GM18870 (cell line): ENCODE results near the gene ACSL6.

ENCODE experiments used
- ATAC-seq: cut with Tn5 transposase; IDR thresholded peaks from one replicate; pipeline ENCODE4 v1.9.1; 2021; ENCODE audit warnings: moderate library complexity; ENCODE audit not compliant: unreplicated experiment

The ACSL6 gene

DNA sequence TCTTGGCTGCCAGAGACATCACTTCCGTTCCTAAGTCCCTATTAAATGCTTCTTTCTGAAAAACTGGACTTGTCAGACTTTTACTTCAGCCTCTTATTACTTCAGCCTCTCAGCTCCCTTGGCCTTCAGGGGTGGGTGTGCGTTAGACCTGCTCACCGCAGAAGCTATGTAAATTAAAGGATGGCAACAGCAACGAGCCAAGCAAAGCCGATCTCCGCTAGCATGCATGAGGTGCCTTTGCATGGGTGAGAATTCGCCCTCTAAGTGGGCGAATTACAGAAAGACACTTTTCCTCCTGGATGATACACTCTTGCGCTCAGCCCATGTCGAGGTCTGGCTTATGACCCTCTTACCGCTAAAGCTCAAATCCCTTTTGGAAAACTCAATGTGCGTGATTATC lies 38.1 kb upstream of the ACSL6 start:
- no peak for ATAC-seq

DNA sequence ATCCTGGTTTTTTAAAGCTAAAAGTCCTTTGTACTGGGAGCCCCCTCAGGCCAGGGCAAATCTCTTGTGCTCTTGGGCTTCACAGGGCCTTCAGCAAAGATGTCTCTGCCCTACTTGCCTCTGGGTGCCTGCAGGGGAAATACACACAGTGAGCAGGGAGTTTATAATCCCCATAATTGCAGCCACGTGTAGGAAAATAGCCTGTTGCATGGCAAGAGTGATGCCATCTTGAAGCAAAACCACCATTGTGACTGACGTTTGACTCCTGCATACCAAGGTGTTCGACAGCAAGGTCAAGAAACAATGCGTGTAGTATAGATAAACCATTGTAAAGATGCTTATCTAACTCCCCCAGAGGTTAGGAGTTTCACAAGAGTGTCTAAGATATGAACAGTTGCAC lies 37.6 kb upstream of the ACSL6 start:
- ATAC-seq, result no peak

DNA sequence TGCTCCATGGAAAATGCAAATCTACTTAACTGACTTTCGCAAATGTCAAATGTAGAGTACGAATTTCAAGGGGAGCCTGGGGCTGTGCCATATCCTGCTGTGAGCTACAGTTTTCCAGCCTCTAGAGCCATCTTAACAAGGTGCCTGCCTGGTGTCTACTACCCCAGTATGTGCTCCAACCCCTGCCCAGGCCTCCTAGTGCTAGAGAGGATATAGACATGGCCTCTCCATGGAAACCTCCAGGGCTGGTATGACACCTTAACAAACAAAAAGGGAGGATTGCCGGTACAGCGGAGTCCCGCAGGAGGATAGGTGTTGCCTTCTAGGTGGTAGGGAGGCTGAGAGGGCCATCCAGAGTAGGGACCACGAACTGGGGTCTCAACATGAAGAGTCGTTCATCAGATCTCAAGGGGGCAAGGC lies 35.4 kb upstream of the ACSL6 start:
- ATAC-seq, result no peak

DNA sequence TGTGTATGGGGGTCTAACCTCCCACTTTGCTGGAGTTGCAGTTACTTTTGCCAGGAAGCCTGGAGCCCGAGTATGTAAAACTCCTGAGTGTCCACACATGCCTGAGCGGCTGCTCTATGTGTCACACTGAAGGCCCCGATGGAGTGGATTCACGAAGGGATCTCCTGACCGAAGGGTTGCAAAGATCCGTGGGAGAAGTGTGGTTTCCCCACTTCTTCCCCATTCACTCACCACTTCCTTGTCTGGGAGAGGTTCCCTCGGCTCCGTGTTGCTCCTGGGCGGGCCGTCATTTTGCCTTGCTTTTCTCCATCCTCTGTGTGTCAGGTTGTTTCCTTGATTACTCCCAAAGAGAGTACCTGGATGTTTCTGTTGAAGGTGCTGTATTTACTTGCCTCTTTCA lies 32.7 kb upstream of the ACSL6 start:
- no peak for ATAC-seq

DNA sequence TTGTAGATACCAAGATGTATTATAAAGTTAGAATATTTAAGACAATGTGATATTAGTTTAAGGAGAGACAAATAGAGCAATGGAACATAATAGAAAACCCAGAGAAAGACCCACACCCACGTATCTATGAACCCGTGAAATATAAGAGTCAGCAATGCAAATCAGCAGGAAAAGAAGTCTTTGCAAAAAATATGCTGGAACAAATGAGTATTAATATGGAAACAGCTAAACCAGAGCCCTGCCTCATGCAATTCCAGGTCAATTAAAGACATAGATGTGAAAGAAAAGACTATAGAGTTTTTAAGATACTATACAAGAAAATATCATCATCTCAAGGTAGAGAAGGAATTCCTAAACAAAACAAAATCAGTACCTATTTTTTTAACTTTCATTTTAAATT lies 25.9 kb upstream of the ACSL6 start:
- ATAC-seq, result no peak

DNA sequence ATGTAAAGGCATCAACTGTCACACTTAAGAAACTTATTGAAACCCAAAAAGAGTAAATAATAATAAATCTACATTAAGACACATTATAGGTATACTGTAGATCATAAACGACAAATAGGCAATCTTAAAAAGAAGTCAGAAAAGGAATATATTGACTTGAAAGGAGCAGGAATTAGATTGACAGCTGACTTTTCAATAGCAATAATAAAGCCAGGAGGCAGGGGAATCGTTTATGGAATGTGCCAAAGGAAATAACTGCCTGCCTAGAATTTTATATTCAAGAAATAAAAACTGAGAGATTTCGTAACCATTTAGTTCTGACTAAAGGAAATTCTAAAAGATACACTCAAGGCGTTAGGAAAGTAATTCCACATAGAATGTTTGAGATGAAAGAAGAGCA lies 21.7 kb upstream of the ACSL6 start:
- no peak for ATAC-seq

DNA sequence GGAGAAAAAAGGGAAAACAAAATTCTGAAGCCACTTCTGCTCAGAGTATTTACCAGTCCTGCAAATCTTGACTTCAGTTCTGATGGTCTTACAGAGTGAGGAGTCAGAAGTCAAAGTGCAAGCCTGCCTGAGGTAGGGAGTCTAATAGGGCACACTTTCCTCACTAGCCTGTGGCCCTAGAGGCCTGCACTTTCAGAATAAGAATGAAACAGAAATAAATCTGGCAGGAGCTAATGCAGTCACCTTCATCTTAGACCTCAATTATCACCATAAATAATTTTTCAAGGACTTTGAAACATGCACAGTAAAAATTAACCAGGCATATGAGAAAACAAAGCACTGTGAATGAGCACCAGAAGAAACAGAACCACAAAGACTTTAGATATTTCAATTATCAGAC lies 20.7 kb upstream of the ACSL6 start:
- ATAC-seq, result no peak

DNA sequence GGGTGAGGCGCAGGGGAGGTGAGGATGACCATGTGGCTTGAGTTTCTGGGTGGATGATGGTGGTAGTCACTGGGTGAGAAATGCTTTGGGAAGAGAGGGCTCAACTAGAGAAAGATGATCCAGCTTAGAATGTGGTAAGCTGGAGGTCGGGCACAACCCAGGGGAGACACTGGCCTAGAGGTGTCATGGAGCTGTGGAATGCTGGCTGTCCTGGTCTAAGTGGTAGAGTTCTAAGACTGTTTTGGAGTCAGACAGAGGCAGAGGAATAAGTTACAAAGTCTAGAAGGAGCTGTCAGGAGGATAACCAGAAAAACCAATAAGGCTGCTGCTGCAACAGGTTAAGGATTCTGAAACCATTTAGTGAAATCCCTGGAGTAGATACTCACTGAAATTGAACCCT lies 19.2 kb upstream of the ACSL6 start:
- ATAC-seq, result no peak

DNA sequence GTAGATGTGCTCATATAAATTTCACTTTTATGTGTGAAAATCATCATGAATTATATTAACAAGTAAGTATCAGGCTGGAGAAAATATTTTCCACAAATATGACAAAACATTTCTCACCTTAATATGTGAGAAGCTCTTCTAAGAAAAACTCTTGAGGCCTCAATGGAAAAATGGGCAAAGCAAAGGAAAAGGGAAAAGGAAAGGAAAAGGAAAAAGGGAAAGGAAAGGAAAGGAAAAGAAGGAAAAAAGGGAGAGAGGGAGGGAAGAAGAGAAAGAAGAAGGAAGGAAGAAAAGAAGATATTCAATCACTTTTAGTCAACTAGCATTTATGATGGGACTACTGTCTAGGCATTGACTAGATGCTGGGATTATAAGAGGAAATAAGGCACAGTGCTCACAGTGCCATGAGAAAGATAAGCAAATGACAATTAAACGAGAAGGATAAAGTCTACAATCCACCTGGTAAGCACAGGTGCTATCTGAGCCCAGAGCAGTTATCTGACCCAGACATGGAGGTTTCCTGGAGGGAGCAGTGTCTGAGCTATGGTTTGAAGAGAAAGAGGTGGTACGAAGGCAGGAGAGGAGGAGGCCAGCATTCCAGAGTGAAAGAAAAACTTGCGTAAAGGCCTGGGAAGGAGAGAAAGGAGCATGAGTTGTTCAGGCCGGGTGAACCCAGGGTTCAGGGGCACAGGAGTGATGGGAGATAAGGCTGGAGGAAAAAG lies 18.3 kb upstream of the ACSL6 start:
- no peak for ATAC-seq

DNA sequence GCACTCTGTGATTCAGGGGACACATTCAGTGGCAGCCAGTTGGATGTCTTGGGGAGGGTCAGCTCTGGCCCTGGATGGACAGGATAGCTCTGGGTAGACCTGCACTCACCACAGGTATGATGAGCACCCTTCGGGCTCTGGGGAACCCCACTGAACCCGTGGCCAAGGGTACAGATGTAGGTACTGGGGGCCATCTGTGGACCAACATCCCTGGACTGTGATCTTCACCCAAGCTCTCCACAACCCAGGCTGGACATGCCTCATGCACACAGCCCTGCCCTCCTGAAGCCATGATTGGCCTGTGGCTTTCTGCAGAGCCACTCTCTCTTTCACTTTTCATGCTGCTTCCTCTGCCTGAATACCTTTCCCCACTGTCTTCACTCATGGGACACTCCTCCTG lies 15.6 kb upstream of the ACSL6 start:
- no peak for ATAC-seq

DNA sequence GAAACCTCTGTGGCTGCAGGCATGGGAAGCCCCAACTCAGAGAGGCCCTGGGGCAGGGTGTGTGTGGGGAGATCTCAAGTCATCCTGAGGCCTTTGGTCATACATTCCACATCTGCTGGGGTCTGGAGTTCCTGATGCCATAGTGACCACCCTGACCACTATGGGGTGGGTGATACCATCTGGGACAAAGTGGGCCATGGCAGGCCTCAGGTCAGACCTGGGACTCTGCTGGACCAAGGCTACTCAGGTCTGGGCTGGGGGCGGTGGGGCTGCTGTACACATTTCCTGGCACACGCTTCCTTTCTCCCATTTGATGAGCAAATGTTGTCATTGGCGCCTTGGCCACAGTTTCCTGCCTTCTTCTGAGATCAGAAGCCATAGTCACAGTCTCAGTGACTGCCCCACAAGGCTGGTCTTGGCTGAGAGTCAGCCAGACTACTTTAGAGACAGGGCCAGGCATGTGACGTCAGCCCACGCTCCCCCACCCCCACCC lies 15.1 kb upstream of the ACSL6 start:
- no peak for ATAC-seq

DNA sequence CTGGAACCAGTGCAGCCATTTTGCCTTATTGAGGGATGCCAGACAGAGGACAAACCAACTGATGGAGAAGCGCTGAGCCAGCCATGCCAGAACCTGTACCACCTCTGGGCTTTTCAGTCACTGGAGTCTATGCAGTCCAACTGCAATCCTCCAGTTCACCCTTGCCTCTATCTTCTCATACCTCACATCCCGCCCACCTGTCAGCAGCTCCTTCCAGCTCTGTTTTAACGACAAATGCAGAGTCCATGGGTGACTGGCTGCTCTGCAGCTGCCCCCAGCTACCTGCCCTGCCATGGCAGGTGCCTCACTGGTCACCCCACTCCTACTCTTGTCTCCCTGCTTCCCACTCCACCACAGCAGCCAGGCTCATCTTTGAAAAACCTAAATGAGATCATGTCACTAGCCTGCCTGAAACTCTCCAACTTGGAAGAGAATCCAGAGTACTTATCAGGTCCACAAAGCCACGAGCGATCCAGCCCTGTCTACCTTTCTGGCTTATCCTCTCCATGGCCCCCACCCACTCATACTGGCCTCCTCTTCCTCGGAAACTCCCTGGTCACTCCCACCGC lies 14.0 kb upstream of the ACSL6 start:
- ATAC-seq, result no peak

DNA sequence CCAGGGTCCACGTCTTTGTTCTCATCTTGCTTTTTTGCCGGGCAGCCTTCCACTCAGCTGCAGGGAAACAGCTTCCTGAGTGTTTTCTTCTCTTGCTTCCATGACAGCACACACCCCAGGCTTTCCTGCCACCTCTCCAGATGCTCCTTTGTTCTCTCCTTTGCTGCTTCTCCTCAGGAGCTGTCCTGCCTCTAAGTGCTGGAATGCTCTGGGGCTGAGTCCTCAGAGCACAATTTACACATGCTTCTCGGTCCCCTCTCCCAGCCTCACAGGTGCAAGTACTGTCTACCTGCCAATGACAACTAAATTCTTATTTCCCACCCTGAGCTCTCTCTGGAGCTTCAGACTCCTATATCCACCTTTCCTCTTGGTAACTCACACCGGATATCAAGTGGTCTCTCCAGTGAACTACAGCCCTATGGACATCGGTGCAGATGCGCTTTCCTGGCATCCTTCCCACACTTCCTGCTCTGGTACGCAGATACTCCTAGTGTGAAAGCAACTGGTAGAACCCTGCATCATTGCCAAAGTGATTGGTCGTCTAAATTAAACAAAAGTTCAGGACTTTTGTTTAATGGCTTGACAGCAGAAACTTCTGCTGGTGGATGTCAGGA lies 13.4 kb upstream of the ACSL6 start:
- ATAC-seq, result no peak

DNA sequence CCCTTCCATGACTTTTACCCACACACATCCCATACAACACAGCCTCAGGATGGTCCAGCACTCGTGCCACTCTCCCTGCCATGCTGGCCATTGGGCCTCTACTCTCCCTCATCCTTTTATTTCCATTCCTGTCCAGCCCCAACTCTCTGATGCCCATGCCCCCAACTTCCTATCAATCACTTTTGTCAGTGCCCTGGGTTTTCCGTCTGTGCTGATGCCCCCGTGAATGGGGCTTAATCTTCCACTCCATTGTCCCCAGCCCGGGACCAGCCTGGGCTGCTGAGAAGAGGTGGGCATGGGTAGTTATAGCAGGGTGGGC lies 12.6 kb upstream of the ACSL6 start:
- ATAC-seq, result no peak

DNA sequence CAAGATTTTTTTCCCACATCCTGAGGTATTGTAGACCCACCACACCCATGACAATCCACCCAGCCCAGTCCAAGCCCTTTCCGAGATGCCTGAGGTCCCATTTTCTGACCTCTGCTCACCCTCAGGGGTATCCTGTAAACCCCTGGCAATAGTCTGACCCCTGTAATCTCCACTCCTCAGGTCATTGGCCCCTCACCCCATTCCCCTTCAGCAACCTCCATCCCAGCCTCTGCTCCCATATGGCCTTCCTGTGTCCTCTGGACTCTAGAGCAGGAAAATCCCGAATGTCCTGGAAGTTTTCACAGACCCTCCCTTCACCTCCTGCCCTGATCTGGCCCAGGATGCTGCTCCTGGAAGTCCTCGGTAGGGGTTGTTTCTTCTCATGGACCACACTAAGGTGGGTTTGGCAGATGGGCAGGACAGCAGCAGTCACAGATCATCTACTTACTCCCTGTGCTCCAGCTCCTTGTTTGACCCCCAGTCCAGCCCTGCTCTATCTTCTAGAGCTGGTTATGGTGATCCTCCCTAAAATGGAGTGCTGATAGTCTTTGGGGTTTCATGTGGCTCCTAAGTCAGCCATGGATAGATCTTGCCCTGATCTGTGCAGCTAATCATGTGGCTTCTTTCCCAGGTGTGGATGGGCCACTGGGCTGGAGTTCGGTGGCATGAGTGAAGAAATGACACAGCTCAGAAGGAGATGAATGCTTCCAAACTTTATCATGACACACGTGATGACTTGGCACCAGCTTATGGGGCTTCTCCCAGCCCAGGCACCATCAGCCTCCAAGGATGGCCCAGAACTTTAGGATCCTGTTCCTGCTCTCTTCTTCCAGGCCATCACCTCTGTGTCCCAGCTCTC lies 12.0 kb upstream of the ACSL6 start:
- ATAC-seq, result no peak

DNA sequence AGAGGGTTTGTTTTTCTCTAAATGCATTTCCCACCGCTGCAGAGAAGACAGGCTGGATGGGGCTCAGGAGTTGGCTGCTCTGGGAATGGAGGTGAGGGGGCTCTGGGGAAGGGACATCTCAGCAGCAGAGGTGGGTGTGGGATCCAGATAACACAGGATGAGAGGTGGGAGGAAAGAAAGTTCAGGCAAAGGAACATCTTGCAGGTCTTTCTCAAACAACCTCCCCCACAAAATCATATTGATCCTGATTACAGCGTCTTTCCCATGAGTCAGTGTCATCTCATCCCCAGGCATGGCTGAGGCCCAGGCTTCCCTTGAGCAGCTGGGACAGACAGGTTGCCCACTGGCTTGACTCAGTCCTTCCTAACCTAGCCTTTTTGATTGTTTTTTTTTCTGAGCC lies 11.3 kb upstream of the ACSL6 start:
- ATAC-seq, result no peak

DNA sequence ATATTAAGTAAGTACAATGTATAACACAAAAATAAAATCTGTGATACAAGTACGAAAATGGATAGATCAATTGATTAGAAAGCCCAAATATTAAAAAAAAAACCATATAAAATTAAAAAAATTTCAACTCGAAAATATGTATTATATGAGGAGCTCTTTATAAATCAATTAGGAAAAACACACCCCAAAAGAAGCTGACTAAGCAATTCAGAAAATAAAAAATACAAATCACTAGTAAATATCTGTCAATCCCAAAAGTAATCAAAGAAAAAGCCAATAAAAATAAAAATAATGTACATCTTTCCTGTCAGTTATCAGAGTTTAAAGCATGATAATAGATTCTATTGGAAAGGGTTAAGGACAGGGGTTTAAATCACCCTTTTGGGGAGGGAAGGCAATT lies 10.2 kb upstream of the ACSL6 start:
- ATAC-seq, result no peak

DNA sequence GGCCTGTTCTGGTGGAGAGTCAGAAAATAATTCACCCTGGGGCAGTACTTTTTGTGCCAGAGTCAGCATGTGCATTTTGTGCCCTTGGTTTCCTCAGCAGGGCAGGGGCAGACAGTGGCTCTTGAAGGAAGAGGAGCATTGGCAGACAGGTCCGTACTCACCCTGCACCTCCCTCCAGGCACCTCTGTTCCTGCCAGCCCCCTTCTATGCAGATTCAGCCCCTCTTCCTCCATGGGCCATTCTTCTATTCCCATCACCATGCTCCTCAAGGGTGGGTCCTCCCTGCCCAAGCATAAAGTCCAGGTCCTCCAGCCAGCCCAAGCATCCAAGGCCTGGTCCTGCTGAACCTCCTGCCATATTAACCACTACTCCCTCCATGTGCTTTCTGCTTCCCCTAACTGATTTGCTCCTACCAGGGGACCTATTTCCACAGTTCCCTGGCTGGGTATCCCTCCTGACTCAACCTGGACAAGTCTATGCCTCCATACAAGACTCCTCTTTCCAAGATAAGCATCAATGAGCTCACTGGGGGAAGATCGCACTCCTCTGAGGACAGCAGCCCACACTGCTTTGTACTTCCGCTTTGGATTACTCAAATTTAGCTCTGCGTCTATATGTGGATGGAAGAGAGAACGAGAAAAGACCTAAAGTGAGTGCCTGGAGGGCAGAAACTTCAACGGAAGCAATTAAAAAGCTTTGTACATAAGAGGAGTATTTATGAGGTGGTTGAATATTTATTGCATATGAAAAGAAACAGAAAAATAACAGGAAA lies 9.3 kb upstream of the ACSL6 start:
- ATAC-seq, result peak; percentile 7

DNA sequence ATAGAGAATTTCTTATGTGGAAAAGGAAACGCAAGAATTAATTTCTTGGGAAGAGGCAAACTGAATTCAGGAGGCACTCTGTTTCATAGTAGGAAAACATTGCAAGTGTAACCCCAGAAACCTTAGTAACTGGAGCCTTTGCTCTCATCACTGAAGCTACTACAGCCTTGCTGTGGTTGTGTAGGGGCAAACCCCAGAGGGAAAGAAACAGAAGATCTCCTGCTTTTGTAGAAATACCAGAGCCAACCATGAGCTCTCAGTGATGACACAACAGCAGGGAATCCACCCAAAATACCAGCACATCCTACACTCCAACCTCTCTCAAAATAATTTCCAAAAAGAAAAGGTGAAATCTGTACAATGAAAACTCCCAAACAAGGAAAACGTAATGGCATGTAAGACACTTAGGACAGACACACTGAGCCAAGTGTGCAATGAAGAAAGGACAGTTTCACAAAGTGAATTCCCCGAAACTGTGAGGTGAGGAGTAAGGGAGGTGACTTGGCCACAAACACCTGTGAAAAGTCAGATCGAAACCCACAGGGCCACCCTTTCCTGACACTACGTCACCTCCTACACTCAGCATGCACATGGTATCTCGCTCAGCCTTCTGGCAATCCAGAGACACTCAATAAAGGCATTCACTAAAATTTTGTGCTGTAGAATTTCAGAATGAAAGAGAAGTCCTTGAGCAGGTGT lies 8.5 kb upstream of the ACSL6 start:
- peak; percentile 97 for ATAC-seq

DNA sequence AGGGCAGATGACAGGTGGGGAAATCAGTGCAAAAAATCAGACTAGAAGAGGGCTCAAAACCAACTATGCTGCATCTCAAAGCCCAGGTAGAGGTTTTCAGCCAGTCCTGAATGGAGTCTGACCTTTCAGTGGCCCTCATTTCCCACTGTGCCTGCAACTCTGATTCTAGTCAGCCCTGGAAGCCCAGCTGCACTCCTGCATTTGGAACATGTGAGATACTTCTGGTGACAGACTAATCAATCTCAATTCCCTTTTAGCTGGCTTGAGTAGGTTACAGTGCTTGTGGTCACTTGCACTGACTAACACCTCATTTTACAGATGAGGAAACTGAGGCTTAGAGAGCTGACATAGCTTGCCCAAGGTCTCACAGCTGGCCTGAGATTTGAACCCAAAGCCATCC lies 7.9 kb upstream of the ACSL6 start:
- ATAC-seq, result no peak
